Fibroblast of lung (primary cell): Measurements from ENCODE around the gene ADA.

Source experiments
- CTCF ChIP-seq, 2 donors: IDR thresholded peaks in 1 of 2; conservative IDR thresholded peaks in 1 of 2; 1 replicate in 1 of 2; 2 replicates in 1 of 2; pipeline ENCODE4 v1.5.1; 2011 to 2012; ENCODE audit warnings: low read length in 2 of 2, control low read depth in 1 of 2, inconsistent platforms in 1 of 2, low read depth in 1 of 2, mild to moderate bottlenecking in 1 of 2
- EZH2 ChIP-seq: IDR thresholded peaks from 2 replicates; pipeline ENCODE4 v1.5.1; 2012; ENCODE audit warnings: low read length, control low read depth, mild to moderate bottlenecking; ENCODE audit errors: missing control alignments

DNA sequence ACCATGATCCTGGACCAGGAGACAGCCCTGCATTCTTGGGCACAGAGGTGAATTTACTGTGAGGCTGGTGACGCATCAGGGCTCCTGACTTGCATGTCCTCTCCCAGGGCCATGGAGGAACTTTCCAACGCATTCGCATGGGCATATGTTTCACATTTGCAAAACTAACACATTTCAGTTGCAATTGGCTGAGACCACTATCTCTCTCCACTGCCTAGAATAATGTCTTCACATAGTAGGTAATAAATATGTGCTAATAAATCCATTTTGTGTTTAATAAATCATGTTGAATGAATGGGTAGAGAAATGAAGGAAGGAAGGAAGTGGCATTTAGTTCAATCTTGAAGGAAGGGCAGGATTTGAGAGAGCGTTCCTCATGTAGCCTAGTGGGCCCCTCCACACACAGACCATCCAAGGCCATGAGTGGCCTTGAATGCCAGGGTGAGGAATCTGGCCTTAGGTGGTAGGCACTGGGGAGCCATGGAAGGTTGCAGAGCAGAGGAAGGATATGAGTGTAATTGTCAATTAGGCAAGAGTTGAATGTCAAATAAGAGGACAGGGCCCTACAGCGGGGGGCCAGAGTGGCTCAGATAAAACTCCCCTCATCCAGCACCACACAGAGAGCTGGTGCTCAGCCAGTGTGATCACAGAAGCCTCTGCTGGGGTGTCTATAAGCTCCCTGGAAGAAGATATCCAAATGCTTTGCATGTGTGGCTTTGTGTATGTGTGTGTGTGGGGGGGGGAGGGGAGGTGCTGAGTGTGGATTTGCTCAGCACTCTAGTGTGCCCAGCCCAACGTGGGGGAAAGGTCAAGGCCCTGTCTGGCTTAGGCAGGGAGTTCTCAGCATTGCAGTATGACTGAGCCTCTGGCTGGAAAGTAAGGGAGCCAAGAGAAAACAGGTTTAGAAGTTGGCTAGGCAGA is 32.8 kb upstream of the ADA start:
- no peak for TF ChIP-seq EZH2
- no peak for TF ChIP-seq CTCF (conservative IDR thresholded peaks at IDR 0.05 in 1 of 2, IDR thresholded peaks at IDR 0.05 in 1 of 2; ENCODE audit: low read depth in 1 of 2, low read length in 2 of 2)
